H1 (cell line): ENCODE data around the gene TRIM15. TPM values are rescaled to one million over a fixed set of nuclear protein-coding genes. Genes with fewer than 3 reads are reported as not detected.

Source experiments
- CTCF ChIA-PET: fragments of 300-600 bp; sonication (Branson Sonifier 250); formaldehyde crosslinking; loops from one replicate; lab custom pipeline; 2021; ENCODE audit not compliant: partially characterized antibody; lab: Charles Lee
- POLR2A ChIA-PET: fragments of 300-600 bp; sonication (Branson Sonifier 250); formaldehyde crosslinking; loops from one replicate; lab custom pipeline; 2021; ENCODE audit warnings: inconsistent platforms; ENCODE audit not compliant: partially characterized antibody; lab: Charles Lee
- DNase-seq, 2 experiments: peaks; one replicate each; pipeline versions ENCODE4 v3.0.0 to v3.0.0-alpha.2; 2010 to 2022; ENCODE audit warnings: low spot score in 2 of 2, low read depth in 1 of 2, mixed read lengths in 1 of 2
- FAIRE-seq: peaks from 2 replicates; lab custom pipeline; 2011; peaks lifted over from hg19 to GRCh38; lab: Jason Lieb, UNC
- H2AFZ ChIP-seq: 2 replicates; pipeline ENCODE4 v1.8.1; 2012; ENCODE audit warnings: low read length, inconsistent platforms
- H2AK5ac ChIP-seq: 2 replicates; pipeline ENCODE4 v1.6.1; 2013; ENCODE audit warnings: low read depth, low read length
- H2BK120ac ChIP-seq: replicated peaks from 2 replicates; pipeline ENCODE3; 2013; ENCODE audit warnings: low read depth, low read length, inconsistent platforms
- H2BK12ac ChIP-seq: 2 replicates; pipeline ENCODE4 v1.6.1; 2013; ENCODE audit warnings: low read depth, low read length
- H2BK15ac ChIP-seq: 2 replicates; pipeline ENCODE4 v1.6.1; 2013; ENCODE audit warnings: low read length
- H2BK20ac ChIP-seq: 2 replicates; pipeline ENCODE4 v1.6.1; 2013; ENCODE audit warnings: low read length
- H2BK5ac ChIP-seq: 2 replicates; pipeline ENCODE4 v1.6.1; 2013; ENCODE audit warnings: low read depth, low read length
- H3K14ac ChIP-seq: 2 replicates; pipeline ENCODE4 v1.6.1; 2013; ENCODE audit warnings: inconsistent platforms; ENCODE audit not compliant: insufficient read length
- H3K18ac ChIP-seq: 2 replicates; pipeline ENCODE4 v1.6.1; 2013; ENCODE audit warnings: low read length; ENCODE audit errors: extremely low read depth
- H3K23ac ChIP-seq: 2 replicates; pipeline ENCODE4 v1.6.1; 2013; ENCODE audit warnings: inconsistent platforms; ENCODE audit not compliant: insufficient read length
- H3K23me2 ChIP-seq: 2 replicates; pipeline ENCODE4 v1.6.1; 2013; ENCODE audit warnings: low read depth, low read length
- H3K27ac ChIP-seq: 2 replicates; pipeline ENCODE4 v1.6.1; 2011; ENCODE audit warnings: low read depth, low read length, inconsistent platforms
- H3K27me3 ChIP-seq, 4 experiments: replicated peaks in 1 of 4; 1 replicate in 1 of 4; 2 replicates in 3 of 4; pipeline versions ENCODE4 v1.6.1 to v1.8.1; 2011 to 2013; ENCODE audit warnings: low read length in 3 of 4, mild to moderate bottlenecking in 3 of 4, inconsistent platforms in 2 of 4, mixed read lengths in 2 of 4, moderate library complexity in 1 of 4; ENCODE audit not compliant: control insufficient read depth in 3 of 4, insufficient read depth in 3 of 4; ENCODE audit errors: extremely low read depth in 1 of 4
- H3K36me3 ChIP-seq, 4 experiments: 2 replicates each; pipeline versions ENCODE4 v1.6.1 to v1.8.1; 2011 to 2013; ENCODE audit warnings: mild to moderate bottlenecking in 4 of 4, low read length in 3 of 4, moderate library complexity in 2 of 4, control low read depth in 1 of 4, inconsistent platforms in 1 of 4; ENCODE audit not compliant: insufficient read depth in 4 of 4, control insufficient read depth in 2 of 4
- H3K4ac ChIP-seq: replicated peaks from 2 replicates; pipeline ENCODE3; 2013; ENCODE audit warnings: low read length, low read depth, mixed read lengths, inconsistent platforms; ENCODE audit not compliant: insufficient read length
- H3K4me1 ChIP-seq, 4 experiments: replicated peaks in 1 of 4; 1 replicate in 1 of 4; 2 replicates in 3 of 4; pipeline versions ENCODE4 v1.6.1 to v1.8.1; 2011 to 2013; ENCODE audit warnings: low read length in 3 of 4, inconsistent platforms in 2 of 4, mixed read lengths in 1 of 4; ENCODE audit not compliant: insufficient read depth in 4 of 4, control insufficient read depth in 3 of 4
- H3K4me2 ChIP-seq, 2 experiments: 2 replicates each; pipeline versions ENCODE4 v1.6.1 to v1.8.1; 2011 to 2013; ENCODE audit warnings: low read depth in 2 of 2, low read length in 2 of 2, control low read depth in 1 of 2, inconsistent platforms in 1 of 2, mild to moderate bottlenecking in 1 of 2; ENCODE audit not compliant: insufficient read depth in 1 of 2
- H3K4me3 ChIP-seq, 4 experiments: fragments of 200-600, 300-600 bp in 1 of 4; sonication (generic), shearing (Covaris generic), sonication (Bioruptor Twin) in 1 of 4; 2 replicates each; pipeline versions ENCODE4 v1.5.1 to v1.8.1; 2011 to 2016; ENCODE audit warnings: low read length in 4 of 4, low read depth in 3 of 4, control low read depth in 2 of 4, inconsistent platforms in 2 of 4, mild to moderate bottlenecking in 2 of 4, mixed read lengths in 1 of 4, moderate library complexity in 1 of 4; ENCODE audit not compliant: insufficient read depth in 2 of 4; ENCODE audit errors: extremely low read depth in 1 of 4
- H3K56ac ChIP-seq: replicated peaks from 2 replicates; pipeline ENCODE3; 2013; ENCODE audit warnings: low read depth, mild to moderate bottlenecking, mixed read lengths, low read length, inconsistent platforms; ENCODE audit not compliant: insufficient read length
- H3K79me1 ChIP-seq: 2 replicates; pipeline ENCODE4 v1.6.1; 2013; ENCODE audit warnings: low read depth, low read length, control low read depth
- H3K79me2 ChIP-seq, 2 experiments: 2 replicates each; pipeline versions ENCODE4 v1.6.1 to v1.8.1; 2012 to 2013; ENCODE audit warnings: low read length in 2 of 2, mild to moderate bottlenecking in 2 of 2, inconsistent platforms in 1 of 2; ENCODE audit not compliant: insufficient read depth in 2 of 2, control insufficient read depth in 1 of 2
- H3K9ac ChIP-seq, 4 experiments: replicated peaks in 1 of 4; 1 replicate in 1 of 4; 2 replicates in 3 of 4; pipeline versions ENCODE4 v1.6.1 to v1.8.1; 2011 to 2013; ENCODE audit warnings: low read depth in 3 of 4, low read length in 3 of 4, control low read depth in 2 of 4, mild to moderate bottlenecking in 2 of 4, moderate library complexity in 2 of 4, inconsistent platforms in 1 of 4; ENCODE audit errors: extremely low read depth in 1 of 4
- H3K9me3 ChIP-seq, 2 experiments: 2 replicates each; pipeline versions ENCODE4 v1.6.1 to v1.8.1; 2012 to 2013; ENCODE audit warnings: mild to moderate bottlenecking in 2 of 2, moderate library complexity in 2 of 2, control low read depth in 1 of 2, inconsistent platforms in 1 of 2, low read depth in 1 of 2, low read length in 1 of 2, mixed read lengths in 1 of 2; ENCODE audit not compliant: insufficient read depth in 2 of 2
- H4K20me1 ChIP-seq, 2 experiments: replicated peaks in 1 of 2; 2 replicates each; pipeline versions ENCODE3 to v1.8.1; 2011 to 2013; ENCODE audit warnings: inconsistent platforms in 2 of 2, low read length in 2 of 2, mild to moderate bottlenecking in 1 of 2; ENCODE audit not compliant: insufficient read depth in 2 of 2, control insufficient read depth in 1 of 2
- H4K5ac ChIP-seq: 2 replicates; pipeline ENCODE4 v1.6.1; 2013; ENCODE audit warnings: low read length, low read depth, mixed read lengths, inconsistent platforms; ENCODE audit not compliant: insufficient read length
- H4K8ac ChIP-seq: 2 replicates; pipeline ENCODE4 v1.8.0; 2013; ENCODE audit warnings: mild to moderate bottlenecking, moderate library complexity, low read length, inconsistent platforms; ENCODE audit not compliant: insufficient read depth; ENCODE audit errors: extremely low read depth
- H4K91ac ChIP-seq: replicated peaks from 2 replicates; pipeline ENCODE3; 2013; ENCODE audit warnings: low read length, mixed read lengths, inconsistent platforms; ENCODE audit not compliant: insufficient read length
- CTCF ChIP-seq, 3 experiments: IDR thresholded peaks; 1 replicate in 2 of 3; 2 replicates in 1 of 3; pipeline versions ENCODE4 v1.5.1 to v1.6.1; 2011; ENCODE audit warnings: low read length in 3 of 3, mild to moderate bottlenecking in 3 of 3, inconsistent platforms in 2 of 3, low read depth in 1 of 3, moderate library complexity in 1 of 3; ENCODE audit not compliant: insufficient read depth in 1 of 3; ENCODE audit errors: control extremely low read depth in 1 of 3
- EZH2 ChIP-seq: fragments of 200-600 bp; sonication (generic); IDR thresholded peaks from 2 replicates; pipeline ENCODE4 v1.7.1; 2012; ENCODE audit warnings: low read depth, mild to moderate bottlenecking, moderate library complexity, low read length, inconsistent platforms; ENCODE audit not compliant: severe bottlenecking
- SAP30 ChIP-seq: fragments of 300-600 bp; sonication (generic); IDR thresholded peaks from 2 replicates; pipeline ENCODE4 v1.7.1; 2012; ENCODE audit warnings: low read length, moderate library complexity, mild to moderate bottlenecking, inconsistent platforms; ENCODE audit not compliant: insufficient read depth, insufficient replicate concordance
- SIX5 ChIP-seq: IDR thresholded peaks from 2 replicates; pipeline ENCODE4 v1.6.1; 2011; ENCODE audit warnings: mild to moderate bottlenecking, low read depth, low read length
- USF2 ChIP-seq: IDR thresholded peaks from 2 replicates; pipeline ENCODE4 v1.6.1; 2011; ENCODE audit warnings: low read length, improper control_type of control experiment
- WGBS, 2 experiments: shearing (Covaris generic) in 1 of 2; methylation state at CpG; one replicate each; pipeline versions ENCODE4 v1.1.6 to v1.1.7; 2013 to 2015; ENCODE audit warnings: low lambda C conversion rate in 2 of 2, mixed read lengths in 2 of 2, inconsistent platforms in 1 of 2, low coverage in 1 of 2, missing lambda C conversion rate in 1 of 2; ENCODE audit not compliant: insufficient replicate concordance in 2 of 2, insufficient coverage in 1 of 2, insufficient read length in 1 of 2; ENCODE audit errors: extremely low coverage in 1 of 2, missing lambda C conversion rate in 1 of 2; 5-methylcytosine and 5-hydroxymethylcytosine counted together
- polyA plus RNA-seq, 7 experiments: library from polyadenylated mRNA; depleted of rRNA in 3 of 7; stranded (reverse) in 5 of 7; unstranded in 2 of 7; fragments of >200 nt in 5 of 7; fragments of 200-250 nt in 2 of 7; gene quantifications; 1 replicate in 5 of 7; 2 replicates in 1 of 7; 4 replicates in 1 of 7; pipeline versions ENCODE4 v1.2.1 to v1.2.3, GENCODE V29; 2011 to 2013; ENCODE audit warnings: missing spikeins in 2 of 7, mixed read lengths in 2 of 7
- total RNA-seq: library from RNA; stranded (reverse); fragmentation: NEBNext Ultra II Directional; extraction: Animal tissue kit (Norgen Biotek cat#: 25700); gene quantifications from 2 replicates; pipeline ENCODE4 v1.2.1, GENCODE V29; 2021

Gene TRIM15
- total and polyA plus RNA-seq, 2 of the 8 experiments (the other 6 are each of a cell fraction or from before 2014, with no cell fraction given) = 0.18 to 0.48 TPM

GRCh38 chr6:30155520-30156261, 7.7 kb upstream of the TRIM15 start:
- Histone ChIP-seq H2BK20ac (no peak overlapping the region), H2BK15ac (no peak overlapping the region), H3K18ac (no peak overlapping the region), H4K5ac (no peak overlapping the region), H2BK5ac (no peak overlapping the region), H3K4me3 (no peak overlapping the region), H3K14ac (no peak overlapping the region), H4K8ac (no peak overlapping the region), H3K9me3 (no peaks in the 10 kb centered on the region), H4K91ac (no peak overlapping the region), H3K27ac (no peak overlapping the region), H3K23ac (no peak overlapping the region), H2AFZ (no peak overlapping the region), H3K27me3 (peaks cover 0 to 4% (median 1%) of the 10 kb centered on the region in 4 experiments; a peak in 4 of 7 replicates), H2BK120ac (no peak overlapping the region), H3K9ac (no peak overlapping the region), H3K36me3 (no peaks in the 10 kb centered on the region), H3K79me2 (no peaks in the 10 kb centered on the region), H3K56ac (no peak overlapping the region), H2BK12ac (no peak overlapping the region), H4K20me1 (no peaks in the 10 kb centered on the region), H3K4ac (no peak overlapping the region), H2AK5ac (no peak overlapping the region), H3K4me1 (no peaks in the 10 kb centered on the region), H3K4me2 (no peak overlapping the region), H3K23me2 (no peaks in the 10 kb centered on the region), H3K79me1 (no peaks in the 10 kb centered on the region)
- no peak for DNase-seq
- WGBS, 2 experiments = 93% methylated on average over 2 of the region's 2 CpGs; no CpG with 5 or more reads in 1 of the 2 experiments
- POLR2A ChIA-PET = no interaction called here
- FAIRE-seq = no peak
- CTCF ChIA-PET = interaction anchor here (0.6 to 6.9 kb wide), 4 partner anchors 10 to 115 kb away, joined by 3 to 50 read pairs (median 6); no protein-coding TSS in a partner anchor
- TF ChIP-seq CTCF (IDR thresholded peaks at IDR 0.05; ENCODE audit: control extremely low read depth in 1 of 3, insufficient read depth in 1 of 3, low read depth in 1 of 3, low read length in 3 of 3) (no peak), USF2 (no peak), SIX5 (no peak), EZH2 (no peak), SAP30 (no peak)
